Activated CD8-positive, alpha-beta T cell treated with anti-CD3 and anti-CD28 coated beads for 36 hours (primary cell): ENCODE data around the gene UGT1A8. TPM values are rescaled to one million over a fixed set of nuclear protein-coding genes. Genes with fewer than 3 reads are reported as not detected.

ENCODE experiments used
- ATAC-seq: fragments of 200-7000 bp; cut with Tn5 transposase; one replicate; pipeline ENCODE4 v1.10.0; 2021; ENCODE audit warnings: mild to moderate bottlenecking, moderate library complexity
- CTCF ChIA-PET: fragments of 350-600 bp; sonication (Branson Sonifier 250); formaldehyde crosslinking; loops from one replicate; lab custom pipeline; 2021; ENCODE audit warnings: antibody characterized with exemption; lab: Charles Lee
- POLR2A ChIA-PET: fragments of 350-600 bp; sonication (Branson Sonifier 250); formaldehyde crosslinking; loops from one replicate; lab custom pipeline; 2021; ENCODE audit warnings: antibody characterized with exemption; lab: Charles Lee
- DNase-seq: peaks from one replicate; pipeline ENCODE4 v3.0.0-alpha.2; 2020
- H3K27ac Mint-ChIP-seq: one replicate; pipeline ENCODE4 v1.8.0; 2021; ENCODE audit warnings: mild to moderate bottlenecking, mixed read lengths
- H3K27me3 Mint-ChIP-seq: one replicate; pipeline ENCODE4 v1.8.0; 2021; ENCODE audit warnings: mixed read lengths
- H3K36me3 Mint-ChIP-seq: one replicate; pipeline ENCODE4 v1.8.0; 2021; ENCODE audit warnings: low read depth, mixed read lengths
- H3K4me1 Mint-ChIP-seq: one replicate; pipeline ENCODE4 v1.8.0; 2021; ENCODE audit warnings: low read depth, mixed read lengths
- H3K4me3 Mint-ChIP-seq: one replicate; pipeline ENCODE4 v1.8.0; 2021; ENCODE audit warnings: mild to moderate bottlenecking, moderate library complexity, mixed read lengths
- H3K9me3 Mint-ChIP-seq: one replicate; pipeline ENCODE4 v1.8.0; 2021; ENCODE audit warnings: mixed read lengths
- intact Hi-C: fragments of 100-400 bp; cut with micrococcal nuclease; formaldehyde crosslinking; loops from one replicate; pipeline ENCODE4 v1.10.0; 2022
- total RNA-seq, 2 experiments: library from RNA; stranded (reverse); gene quantifications; one replicate each; pipeline ENCODE4 v1.2.3, GENCODE V29; 2021
- TF ChIP-seq, protein P1 (sequence below): fragments of 200-600 bp; IDR thresholded peaks from one replicate; pipeline ENCODE4 v1.8.0; 2022; ENCODE audit warnings: antibody characterized with exemption, mild to moderate bottlenecking

Gene UGT1A8
- total RNA-seq, 2 experiments from 2014 or later: not detected

DNA sequence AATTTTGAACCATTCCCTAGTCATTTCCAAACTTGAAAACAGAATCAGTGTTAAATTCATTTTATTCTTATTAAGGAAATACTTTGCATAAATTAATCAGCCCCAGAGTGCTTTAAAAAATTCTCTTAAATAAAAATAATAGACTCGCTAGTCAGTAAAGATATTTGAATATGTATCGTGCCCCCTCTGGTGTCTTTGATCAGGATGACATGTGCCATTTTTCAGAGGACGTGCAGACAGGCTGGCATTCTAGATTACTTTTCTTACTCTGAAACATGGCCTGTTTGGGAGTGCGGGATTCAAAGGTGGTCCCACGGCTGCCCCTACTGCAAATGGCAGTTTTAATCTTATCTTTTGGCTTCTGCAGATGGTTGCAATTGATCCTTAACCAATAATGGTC is 155.2 kb downstream of the UGT1A8 start:
- Mint-ChIP-seq H3K27ac (no peak overlapping the region), H3K36me3 (no peaks in the 10 kb centered on the region), H3K4me1 (no peaks in the 10 kb centered on the region), H3K27me3 (peaks cover 14% of the 10 kb centered on the region), H3K9me3 (peaks cover 4% of the 10 kb centered on the region), H3K4me3 (no peak overlapping the region)
- intact Hi-C loops: no loop called here
- ATAC-seq: no peak
- ChIA-PET CTCF (no interaction called here), POLR2A (no interaction called here)
- no peak for DNase-seq
- TF ChIP-seq, protein P1, sequence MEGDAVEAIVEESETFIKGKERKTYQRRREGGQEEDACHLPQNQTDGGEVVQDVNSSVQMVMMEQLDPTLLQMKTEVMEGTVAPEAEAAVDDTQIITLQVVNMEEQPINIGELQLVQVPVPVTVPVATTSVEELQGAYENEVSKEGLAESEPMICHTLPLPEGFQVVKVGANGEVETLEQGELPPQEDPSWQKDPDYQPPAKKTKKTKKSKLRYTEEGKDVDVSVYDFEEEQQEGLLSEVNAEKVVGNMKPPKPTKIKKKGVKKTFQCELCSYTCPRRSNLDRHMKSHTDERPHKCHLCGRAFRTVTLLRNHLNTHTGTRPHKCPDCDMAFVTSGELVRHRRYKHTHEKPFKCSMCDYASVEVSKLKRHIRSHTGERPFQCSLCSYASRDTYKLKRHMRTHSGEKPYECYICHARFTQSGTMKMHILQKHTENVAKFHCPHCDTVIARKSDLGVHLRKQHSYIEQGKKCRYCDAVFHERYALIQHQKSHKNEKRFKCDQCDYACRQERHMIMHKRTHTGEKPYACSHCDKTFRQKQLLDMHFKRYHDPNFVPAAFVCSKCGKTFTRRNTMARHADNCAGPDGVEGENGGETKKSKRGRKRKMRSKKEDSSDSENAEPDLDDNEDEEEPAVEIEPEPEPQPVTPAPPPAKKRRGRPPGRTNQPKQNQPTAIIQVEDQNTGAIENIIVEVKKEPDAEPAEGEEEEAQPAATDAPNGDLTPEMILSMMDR: no peak

DNA sequence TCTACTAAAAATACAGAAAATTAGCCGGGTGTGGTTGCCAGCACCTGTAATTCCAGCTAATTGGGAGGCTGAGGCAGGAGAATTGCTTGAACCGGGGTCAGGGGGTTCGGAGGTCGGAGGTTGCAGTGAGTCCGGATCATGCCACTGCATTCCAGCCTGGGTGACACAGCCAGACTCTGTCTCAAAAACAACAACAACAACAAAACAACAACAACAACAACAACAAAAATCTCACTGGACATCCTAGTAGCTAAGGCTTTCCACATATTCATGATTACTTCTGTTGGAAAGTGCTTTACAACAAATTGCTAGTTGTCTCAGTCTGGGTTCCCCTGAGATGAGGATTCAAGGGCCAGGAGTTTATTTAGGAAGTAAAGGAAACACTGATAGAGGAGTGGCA is 156.4 kb downstream of the UGT1A8 start:
- Mint-ChIP-seq H3K4me3 (no peak overlapping the region), H3K36me3 (no peaks in the 10 kb centered on the region), H3K27me3 (peaks cover 14% of the 10 kb centered on the region), H3K9me3 (peaks cover 4% of the 10 kb centered on the region), H3K4me1 (no peaks in the 10 kb centered on the region), H3K27ac (no peak overlapping the region)
- ChIA-PET CTCF (interaction anchor here (1.0 to 1.2 kb wide), 2 partner anchors 9 to 11 kb away, joined by 3 read pairs; no protein-coding TSS in a partner anchor), POLR2A (interaction anchor here (0.5 to 0.8 kb wide), 2 partner anchors 10 to 12 kb away, joined by 3 to 4 read pairs; no protein-coding TSS in a partner anchor)
- ATAC-seq: no peak
- no peak for DNase-seq
- TF ChIP-seq, protein P1: no peak
- intact Hi-C loops: no loop called here

GRCh38 chr2:233775414-233775813 is 158.0 kb downstream of the UGT1A8 start:
- TF ChIP-seq, protein P1: no peak
- ATAC-seq (no peak), DNase-seq (no peak)
- intact Hi-C loops: no loop called here
- H3K4me1 Mint-ChIP-seq: no peaks in the 10 kb centered on the region
- ChIA-PET POLR2A (no interaction called here), CTCF (no interaction called here)
- peaks cover 4% of the 10 kb centered on the region for H3K9me3 Mint-ChIP-seq
- H3K36me3 Mint-ChIP-seq: no peaks in the 10 kb centered on the region
- H3K27ac Mint-ChIP-seq: no peak overlapping the region
- no peak overlapping the region for H3K4me3 Mint-ChIP-seq
- H3K27me3 Mint-ChIP-seq: peaks cover 15% of the 10 kb centered on the region

- TF ChIP-seq, protein P1: no peak
- no peak for DNase-seq
- peaks cover 16% of the 10 kb centered on the region for H3K27me3 Mint-ChIP-seq
- ChIA-PET CTCF (no interaction called here), POLR2A (no interaction called here)
- intact Hi-C loops: no loop called here
- ATAC-seq: no peak
- peaks cover 4% of the 10 kb centered on the region for H3K9me3 Mint-ChIP-seq
- H3K36me3 Mint-ChIP-seq: no peaks in the 10 kb centered on the region
- no peaks in the 10 kb centered on the region for H3K4me1 Mint-ChIP-seq
- H3K4me3 Mint-ChIP-seq: no peak within 1 kb of the TSS
- no peak within 1 kb of the TSS for H3K27ac Mint-ChIP-seq
Observed at GRCh38 chr2:233778030-233778429, 160.6 kb downstream of the UGT1A8 start, which contains the start of gene MROH2A. Gene MROH2A, plus strand, starts transcription at chr2:233778330. Its CDS starts 1,029 bp downstream, at chr2:233779359.

GRCh38 chr2:233779722-233780121 is 162.3 kb downstream of the UGT1A8 start:
- POLR2A ChIA-PET: no interaction called here
- intact Hi-C loops: no loop called here
- no peaks in the 10 kb centered on the region for H3K36me3 Mint-ChIP-seq
- TF ChIP-seq, protein P1: no peak
- DNase-seq (no peak), ATAC-seq (no peak)
- peaks cover 17% of the 10 kb centered on the region for H3K27me3 Mint-ChIP-seq
- CTCF ChIA-PET: no interaction called here
- no peak overlapping the region for H3K27ac Mint-ChIP-seq
- H3K4me1 Mint-ChIP-seq: no peaks in the 10 kb centered on the region
- H3K4me3 Mint-ChIP-seq: no peak overlapping the region
- H3K9me3 Mint-ChIP-seq: peaks cover 4% of the 10 kb centered on the region
